Measurements from ENCODE around the gene RGS6.

RGS6 gene

GRCh38 chr14:72014486-72014885 lies 82.3 kb downstream of the RGS6 start:
- no peak for DNase-seq (ENCODE audit: low read depth)

DNA sequence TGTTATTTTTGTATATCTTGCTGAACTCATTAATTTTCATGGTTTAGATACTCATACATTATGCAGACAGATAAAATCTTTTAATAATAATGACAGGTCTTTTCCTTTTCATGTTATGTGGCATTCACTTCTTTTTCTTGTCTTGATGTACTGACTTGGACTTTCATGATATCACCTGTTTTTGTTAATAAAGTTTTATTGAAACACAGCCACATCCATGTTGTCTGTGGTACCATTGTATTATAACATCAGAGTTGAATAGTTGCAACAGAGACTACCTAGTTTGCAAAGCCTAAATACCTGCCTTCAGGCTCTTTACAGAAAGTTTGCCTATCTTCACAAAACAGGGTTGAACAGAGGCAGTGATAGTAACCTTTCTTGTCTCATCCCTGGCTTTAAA lies 85.1 kb downstream of the RGS6 start:
- no peak for DNase-seq (ENCODE audit: low read depth)

- no peak for DNase-seq (ENCODE audit: low read depth)
Observed at GRCh38 chr14:72023128-72024042, 91.2 kb downstream of the RGS6 start.

DNA sequence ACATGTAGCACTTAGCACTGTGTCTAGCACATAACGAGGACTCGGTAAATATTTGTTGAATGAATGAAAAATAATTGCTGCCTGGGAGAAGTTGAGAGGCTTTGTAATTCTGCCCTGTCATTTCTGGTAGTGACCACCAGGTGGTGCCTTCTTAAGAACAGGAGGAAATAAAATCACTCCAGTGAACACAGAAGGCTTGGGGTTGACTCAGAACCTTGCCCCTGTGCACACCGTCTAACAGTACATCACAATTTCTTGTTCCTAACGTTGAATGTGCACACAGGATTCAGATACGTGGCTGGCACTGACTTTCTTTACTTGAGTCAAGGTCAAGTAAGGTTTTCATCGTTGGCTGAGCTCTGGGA lies 91.8 kb downstream of the RGS6 start:
- peak; percentile 5 for DNase-seq (ENCODE audit: low read depth)

GRCh38 chr14:72024504-72024903 lies 92.3 kb downstream of the RGS6 start:
- no peak for DNase-seq (ENCODE audit: low read depth)

- DNase-seq (ENCODE audit: low read depth), result no peak
Observed at GRCh38 chr14:72026536-72026935, 94.3 kb downstream of the RGS6 start.

- no peak for DNase-seq (ENCODE audit: low read depth)
Observed at GRCh38 chr14:72027061-72027460, 94.8 kb downstream of the RGS6 start.

DNA sequence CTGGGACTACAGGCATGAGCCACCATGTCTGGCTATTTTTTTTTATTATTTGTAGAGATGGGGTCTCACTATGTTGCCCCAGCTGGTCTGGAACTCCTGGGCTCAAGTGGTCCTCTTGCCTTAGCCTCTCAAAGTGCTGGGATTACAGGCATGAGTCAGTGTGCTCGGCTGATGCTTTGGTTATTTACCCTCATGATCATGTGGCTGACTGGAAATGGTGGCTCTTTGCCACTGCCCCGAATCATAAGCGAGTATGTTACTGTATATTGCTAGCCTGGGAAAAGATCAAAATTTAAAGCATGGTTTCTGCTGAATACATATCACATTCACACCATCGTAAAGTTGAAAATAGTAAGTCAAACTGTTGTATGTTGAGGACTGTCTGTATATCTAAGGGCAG lies 101.1 kb downstream of the RGS6 start:
- DNase-seq (ENCODE audit: low read depth), result no peak

GRCh38 chr14:72040528-72040927 lies 108.3 kb downstream of the RGS6 start:
- no peak for DNase-seq (ENCODE audit: low read depth)

DNA sequence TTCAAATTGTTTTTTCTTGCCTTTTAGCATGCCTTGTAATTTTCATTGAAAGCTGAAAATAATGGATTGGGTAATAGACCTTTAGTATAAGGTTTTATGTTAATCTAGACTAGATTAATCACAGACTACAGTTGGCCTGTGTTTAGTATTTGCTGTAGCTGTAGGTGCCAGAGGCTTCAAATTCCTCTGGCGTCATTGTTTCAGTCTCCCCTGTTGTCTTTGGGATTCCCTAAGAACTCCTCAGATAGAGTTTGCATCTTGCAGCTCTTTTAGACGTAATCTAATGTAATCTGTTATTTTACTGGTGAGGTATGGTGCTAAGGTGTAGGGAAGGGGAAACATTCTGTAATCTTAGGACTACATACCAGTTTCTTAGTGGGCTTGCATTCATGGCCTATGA lies 113.0 kb downstream of the RGS6 start:
- no peak for DNase-seq (ENCODE audit: low read depth)

DNA sequence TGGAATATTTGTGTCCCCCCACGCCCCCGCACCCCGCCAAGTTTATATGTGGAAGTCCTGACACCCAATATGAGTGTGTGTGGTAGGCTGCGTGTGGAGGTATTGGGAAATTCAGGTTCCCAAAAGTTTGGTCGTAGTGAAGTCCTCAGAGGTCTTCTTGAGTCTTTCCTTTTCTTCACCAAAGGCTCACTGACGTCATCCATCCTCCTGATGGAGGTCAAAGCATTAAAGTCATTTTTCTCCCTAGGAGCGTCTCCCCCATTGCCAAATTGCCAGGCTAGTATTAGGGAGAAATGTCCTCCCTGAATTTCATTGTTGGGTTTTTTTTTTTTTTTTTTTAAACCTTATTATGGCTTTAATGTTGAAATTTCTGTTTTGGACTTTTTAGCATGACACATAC lies 113.7 kb downstream of the RGS6 start:
- no peak for DNase-seq (ENCODE audit: low read depth)

GRCh38 chr14:72049462-72049861 lies 117.2 kb downstream of the RGS6 start:
- DNase-seq (ENCODE audit: low read depth), result no peak

DNA sequence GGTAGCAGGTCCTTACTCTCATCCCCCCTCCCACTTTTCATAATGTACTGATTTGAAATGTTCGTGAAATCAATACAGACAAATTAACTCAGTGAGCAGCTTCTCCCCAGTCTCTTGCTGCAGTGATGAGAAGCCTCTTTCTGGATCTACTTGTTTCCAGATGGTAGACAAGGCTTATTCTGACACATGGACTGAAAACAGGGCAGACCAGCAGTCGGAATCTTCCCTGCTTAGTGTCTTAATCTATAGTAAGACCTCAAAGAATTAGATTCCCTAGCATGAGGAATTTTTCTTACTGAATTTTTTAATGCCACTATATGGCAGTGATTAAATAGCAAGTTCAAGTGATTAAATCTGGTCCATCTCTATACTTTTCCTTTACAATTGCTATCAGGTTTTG lies 120.1 kb downstream of the RGS6 start:
- no peak for DNase-seq (ENCODE audit: low read depth)

DNA sequence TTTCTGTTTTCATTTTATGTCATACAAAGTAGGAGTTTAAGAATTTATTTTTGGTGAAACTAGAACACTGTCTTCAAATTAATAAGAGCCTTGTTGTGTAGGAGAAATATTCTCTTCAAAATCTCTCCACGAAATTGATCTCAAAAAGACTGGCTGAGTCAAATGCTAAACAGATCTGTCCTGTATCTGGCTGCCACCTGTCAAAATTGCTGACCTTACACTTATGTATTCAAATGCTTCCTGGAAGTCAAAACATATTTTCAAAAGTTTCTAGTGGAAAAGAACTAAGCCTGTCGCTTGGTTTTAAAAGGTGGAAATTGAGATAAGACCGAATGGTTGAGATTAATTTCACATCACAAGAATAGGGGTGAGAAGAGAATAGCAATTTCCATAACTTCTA lies 121.4 kb downstream of the RGS6 start:
- no peak for DNase-seq (ENCODE audit: low read depth)

- no peak for DNase-seq (ENCODE audit: low read depth)
Observed at GRCh38 chr14:72054911-72055310, 122.7 kb downstream of the RGS6 start.

GRCh38 chr14:72057701-72058285 lies 125.6 kb downstream of the RGS6 start:
- DNase-seq (ENCODE audit: low read depth), result no peak

GRCh38 chr14:72060460-72060859 lies 128.2 kb downstream of the RGS6 start:
- DNase-seq (ENCODE audit: low read depth), result no peak

DNA sequence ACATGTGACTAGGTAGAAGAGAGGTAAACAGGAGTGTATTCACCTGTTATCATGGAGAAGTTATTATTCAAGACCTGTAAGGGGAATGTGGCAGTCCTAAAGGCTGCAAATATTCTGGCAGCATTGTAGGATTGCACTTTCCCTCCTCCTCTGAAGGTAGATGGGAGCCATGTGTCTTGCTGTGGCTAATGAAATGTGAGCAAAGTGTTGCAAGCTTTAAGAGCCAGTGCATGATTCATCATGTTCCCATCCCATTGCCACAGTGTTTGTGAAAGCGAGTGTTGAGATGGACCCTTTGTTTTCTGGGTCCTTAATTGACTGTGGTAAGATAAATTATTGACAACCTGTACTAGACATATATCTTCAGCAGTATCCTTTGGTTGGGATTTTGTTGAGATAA lies 128.7 kb downstream of the RGS6 start:
- DNase-seq (ENCODE audit: low read depth), result no peak

DNA sequence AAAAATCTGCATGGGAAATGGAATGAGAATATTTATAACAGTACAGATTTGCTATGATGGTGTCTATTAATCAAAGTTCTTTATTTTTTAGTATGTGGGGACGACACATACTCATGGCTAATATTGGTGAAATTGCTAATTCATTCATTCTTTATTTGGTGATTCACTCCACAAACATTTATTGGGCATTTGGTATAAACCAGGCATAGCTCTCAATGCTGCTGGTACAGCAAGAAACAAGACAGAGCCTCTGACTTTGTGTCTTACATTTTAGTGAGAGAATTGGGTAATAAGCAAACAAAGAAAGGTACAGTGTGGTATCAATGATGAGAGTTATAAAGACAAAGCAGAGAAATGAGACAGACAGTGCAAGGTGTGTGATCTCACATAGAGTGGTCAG lies 129.5 kb downstream of the RGS6 start:
- no peak for DNase-seq (ENCODE audit: low read depth)

- DNase-seq (ENCODE audit: low read depth), result no peak
Observed at GRCh38 chr14:72063761-72064282, 131.6 kb downstream of the RGS6 start.

DNA sequence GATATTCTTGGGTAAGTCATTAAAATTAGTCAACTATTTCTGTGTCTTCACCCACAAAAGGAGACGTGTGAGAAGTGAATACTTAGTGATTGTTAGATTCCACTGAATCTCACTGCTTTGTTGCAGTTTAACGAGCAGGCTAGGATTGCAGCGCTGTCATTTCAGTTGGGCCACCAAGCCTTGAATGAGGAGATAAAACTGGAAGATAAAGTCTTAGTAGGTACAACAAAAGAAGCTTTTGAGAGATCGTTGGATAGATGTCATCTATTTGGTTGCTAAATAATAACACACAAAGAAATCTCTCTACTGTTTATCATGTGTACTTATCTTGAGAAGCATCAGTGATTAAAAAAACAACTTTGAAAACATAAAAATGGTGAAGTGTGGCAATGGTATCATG lies 132.3 kb downstream of the RGS6 start:
- DNase-seq (ENCODE audit: low read depth), result no peak

DNA sequence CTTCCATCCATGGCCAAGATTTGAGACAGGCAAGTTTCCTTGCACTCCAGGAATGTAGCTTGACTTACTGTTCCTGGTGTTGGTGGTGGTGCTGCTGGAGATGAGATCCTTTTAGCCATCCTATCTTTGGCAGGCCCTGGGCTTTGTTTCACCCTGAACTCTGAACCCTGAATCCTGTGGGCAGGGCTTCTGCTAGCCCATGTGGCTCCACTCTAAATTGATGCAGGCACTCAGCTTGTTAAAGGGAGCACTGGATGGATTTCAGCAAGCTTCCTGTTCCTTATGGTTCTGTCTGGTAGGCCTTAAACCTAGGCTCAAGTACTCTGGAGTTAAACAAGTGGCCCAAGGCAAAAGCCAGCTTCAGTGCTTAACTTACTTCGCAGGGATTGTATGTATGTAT lies 138.2 kb downstream of the RGS6 start:
- DNase-seq (ENCODE audit: low read depth), result no peak

GRCh38 chr14:72075649-72076334 lies 143.6 kb downstream of the RGS6 start:
- no peak for DNase-seq (ENCODE audit: low read depth)

All from stimulated activated CD8-positive, alpha-beta memory T cell treated with anti-CD3 and anti-CD28 coated beads, Interleukin-4, amount 100 ng/mL, for 24 hours (primary cell).